NCI-H128 (cell line): ENCODE measurements around the gene HOXC4.
"Not testable (repeated sequence)": the region's sequence is repeated elsewhere in the genome, so short reads cannot be mapped to it uniquely, and the experiment has no call there.

Experiments used
- DNase-seq: peaks from one replicate; lab custom pipeline; 2025; ENCODE audit not compliant: unreplicated experiment; lab: John Stamatoyannopoulos, UW

The HOXC4 gene

DNA sequence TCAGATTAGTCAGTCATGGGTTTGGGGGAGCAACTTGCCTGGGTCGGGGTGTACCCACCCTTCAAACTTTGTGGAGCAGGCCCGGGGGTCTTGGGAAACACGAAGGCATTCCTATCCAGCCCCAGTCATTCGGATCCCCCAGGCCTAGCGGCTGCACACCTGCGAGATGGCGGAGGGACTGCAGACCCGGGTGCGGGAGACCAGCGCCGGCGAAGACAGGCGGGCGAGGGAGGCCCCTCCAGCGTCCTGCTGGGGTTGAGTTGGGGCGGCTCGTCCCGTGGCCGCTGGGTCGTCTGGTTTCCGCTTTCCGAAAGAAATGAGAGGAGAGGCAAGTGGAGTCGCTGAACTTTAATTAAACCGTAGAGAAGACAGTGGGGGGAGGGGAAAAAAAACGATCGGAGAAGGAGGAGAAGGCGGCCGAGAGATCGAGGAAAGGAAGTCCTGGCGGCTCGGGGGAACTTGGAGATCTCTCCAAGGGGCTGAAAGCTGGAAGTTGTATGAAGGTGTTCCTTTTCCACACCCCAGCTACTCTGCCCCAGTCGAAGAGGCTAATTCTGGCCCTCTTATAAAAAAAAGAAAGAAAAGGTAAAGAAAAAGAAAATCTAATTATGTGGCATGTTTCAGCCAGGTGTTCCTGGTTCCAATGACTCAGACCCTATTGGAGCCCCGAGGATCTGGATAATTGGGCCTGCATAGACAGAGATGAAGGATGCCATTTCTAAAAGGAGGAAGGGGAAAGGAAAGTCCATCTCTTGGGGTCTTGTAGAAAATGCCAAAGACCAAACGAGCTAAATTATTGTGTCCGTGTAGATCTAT, 28.2 kb downstream of the HOXC4 start:
- DNase-seq, result not testable (repeated sequence)

DNA sequence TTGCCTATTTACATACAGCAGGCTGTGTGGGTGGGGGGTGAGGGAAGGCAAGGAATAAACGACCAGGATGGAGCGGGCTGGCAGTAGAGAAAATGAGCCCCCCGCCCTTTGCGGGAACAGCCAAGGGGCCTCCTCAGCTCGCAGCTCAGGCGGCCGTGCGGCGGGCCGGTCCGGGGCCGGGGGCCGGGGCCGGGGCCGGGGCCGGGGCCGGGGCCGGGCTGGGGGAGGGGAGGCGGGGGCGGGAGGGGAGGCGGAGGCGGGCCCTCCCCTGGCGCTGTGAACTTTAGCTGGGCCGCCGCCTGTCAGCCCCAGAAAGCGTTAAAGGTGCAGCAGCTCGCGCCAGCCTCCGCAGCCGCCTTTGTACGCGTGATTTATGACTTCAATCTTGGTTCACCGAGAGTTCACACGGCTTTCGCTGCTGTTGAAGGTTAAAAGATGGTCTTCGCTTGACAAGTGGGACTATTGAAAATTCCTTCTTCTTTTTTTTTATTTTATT, 28.8 kb downstream of the HOXC4 start:
- no peak for DNase-seq

DNA sequence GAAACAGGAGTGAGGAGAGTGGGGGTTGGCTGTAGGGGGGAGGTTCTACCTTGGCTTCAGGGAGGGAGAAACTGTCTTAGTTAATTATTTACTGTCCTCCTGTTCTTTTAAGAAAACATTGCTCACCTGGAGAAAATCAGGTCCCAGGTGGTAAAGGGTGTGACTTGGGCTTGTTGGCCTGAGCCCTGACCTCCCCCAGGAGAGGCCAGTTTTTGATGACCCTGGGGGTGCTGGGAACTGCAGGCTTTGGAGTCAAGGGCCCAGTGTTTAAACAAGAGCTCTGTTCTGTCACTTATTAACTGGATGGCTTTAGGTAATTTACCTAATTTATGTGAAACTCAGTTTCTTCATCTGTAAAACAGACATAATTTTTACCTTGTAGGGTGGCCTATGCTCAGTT, 34.4 kb downstream of the HOXC4 start:
- DNase-seq, result not testable (repeated sequence)

DNA sequence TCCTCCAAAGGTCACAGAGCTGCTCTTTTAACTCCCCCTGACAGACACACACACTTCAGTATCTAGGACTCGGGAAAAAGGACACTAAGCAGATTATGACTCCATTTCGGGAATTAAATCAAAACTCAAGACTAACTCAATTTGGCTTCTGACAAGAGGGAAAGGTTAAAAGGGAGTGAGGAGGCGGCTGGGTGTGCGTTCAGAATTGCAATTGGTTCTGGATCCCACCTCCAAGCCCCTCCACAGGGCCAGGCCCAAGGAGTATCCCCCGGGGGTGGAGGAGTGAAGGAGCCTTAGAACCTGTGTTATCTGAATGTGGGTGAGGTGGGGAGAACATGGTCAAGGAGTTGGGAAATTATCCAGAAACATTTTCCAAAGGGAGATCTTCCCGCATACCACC, 35.8 kb downstream of the HOXC4 start:
- not testable (repeated sequence) for DNase-seq

DNA sequence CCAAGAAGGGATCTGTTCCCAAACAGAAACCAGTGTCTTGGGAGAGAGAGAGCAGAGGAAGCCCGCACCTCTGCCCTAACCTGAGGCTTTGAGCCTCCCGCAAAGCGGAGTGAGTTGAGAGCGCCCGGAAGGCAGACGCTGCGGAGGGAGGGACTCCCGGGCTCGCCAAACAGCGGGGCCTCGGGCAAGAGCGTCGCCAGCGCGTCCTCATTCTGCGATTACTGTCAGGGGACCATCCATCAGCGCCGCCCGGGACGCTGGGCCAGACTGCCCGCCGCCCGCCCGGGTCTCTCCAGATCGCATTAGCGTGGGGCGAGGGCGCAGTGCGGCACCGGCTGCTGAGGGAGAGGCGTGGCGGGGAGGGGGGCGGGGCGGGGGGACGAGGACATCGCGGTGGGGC, 36.7 kb downstream of the HOXC4 start:
- not testable (repeated sequence) for DNase-seq

DNA sequence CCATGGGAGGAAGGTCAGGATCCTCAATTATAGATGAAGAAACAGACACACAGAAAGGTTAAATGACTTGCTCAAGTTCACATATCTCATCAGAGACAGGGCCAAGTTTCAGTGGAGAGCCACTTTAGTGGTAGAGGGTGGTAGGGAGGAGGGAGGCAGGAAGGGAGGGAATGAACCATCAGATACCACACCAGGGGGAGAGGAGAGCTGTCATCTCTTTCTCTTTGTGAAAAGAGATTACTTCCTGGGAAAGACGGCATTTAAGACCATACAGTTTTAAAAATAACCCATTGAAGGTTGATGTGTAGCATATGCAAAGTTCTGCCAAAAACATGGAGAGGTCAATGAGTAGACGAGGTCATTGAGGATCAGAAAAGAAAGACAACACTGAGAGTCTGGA, 39.3 kb downstream of the HOXC4 start:
- DNase-seq, result not testable (repeated sequence)

DNA sequence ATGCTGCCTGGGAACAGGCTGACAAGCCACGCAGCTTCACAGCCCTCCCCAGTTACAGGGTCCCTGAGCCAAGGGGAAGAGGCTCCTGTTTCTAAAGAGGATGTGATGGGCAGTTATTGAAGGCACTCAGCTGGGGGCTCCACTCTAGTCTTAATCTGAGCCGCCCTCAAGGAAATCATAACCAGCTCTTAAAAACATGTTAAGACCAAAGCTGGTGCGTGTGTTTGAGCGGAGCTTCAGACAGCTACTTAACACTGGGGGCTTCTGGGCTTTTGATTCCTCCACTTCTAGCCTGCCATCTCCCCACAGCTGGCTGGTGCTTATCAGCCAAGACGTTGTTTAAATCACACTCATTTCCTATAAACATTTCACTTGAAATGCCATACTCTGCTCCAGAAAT, 42.3 kb downstream of the HOXC4 start:
- DNase-seq, result not testable (repeated sequence)

DNA sequence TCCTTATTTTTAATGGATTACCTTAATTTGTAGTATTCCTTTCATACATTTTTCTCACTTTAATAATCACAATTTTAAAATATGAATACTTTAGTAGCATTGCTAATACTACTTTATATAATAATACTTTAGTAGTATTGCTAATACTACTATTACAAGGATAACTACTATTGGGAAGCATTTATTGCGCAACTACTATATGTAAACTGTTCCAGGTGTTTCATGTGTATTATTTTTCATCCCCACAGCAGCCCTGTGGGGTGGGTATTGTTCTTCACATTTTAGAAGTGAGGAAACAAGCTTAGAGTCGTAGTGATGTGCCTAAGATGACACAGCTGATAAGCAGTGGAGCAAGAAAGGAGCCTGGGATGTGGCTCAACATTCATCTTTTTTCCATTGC, 45.0 kb downstream of the HOXC4 start:
- DNase-seq, result not testable (repeated sequence)

DNA sequence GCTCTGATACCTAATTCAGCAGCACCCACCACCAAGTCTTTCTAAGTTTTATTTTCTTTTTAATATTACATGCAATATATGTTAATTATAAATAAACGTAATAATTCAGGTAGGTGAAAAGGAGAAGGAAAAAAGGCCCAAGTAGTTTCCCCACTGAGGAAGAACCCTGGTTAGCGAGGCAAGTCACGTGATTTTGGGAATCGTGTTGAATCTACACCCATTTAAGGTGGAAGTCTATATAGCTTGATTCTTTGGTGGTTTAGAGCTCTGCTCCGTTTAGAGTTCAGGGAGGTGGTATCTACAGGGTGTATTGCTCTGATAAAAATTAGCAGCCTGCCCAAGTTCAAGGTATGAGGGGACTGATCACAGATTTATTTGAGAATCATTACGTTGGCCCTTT, 47.0 kb downstream of the HOXC4 start:
- not testable (repeated sequence) for DNase-seq

DNA sequence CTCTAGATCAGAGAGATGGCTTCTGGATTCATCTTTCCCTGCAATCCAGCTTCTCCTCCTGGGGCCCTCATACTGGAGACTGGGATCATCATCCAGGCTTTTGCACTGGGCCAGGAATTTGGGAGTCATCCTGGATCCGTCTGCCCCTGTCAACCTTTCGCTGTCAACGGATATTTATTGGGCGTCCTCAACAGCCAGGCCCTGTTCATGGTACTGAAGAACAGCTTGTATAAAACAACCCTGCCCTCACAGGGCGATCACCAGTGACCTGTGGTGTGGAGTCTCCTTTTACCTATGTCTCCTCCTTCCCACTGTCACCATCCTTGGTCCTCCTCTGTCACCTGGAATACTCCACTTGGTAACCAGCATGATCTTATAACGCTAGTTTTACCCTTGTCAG, 48.6 kb downstream of the HOXC4 start:
- not testable (repeated sequence) for DNase-seq

DNA sequence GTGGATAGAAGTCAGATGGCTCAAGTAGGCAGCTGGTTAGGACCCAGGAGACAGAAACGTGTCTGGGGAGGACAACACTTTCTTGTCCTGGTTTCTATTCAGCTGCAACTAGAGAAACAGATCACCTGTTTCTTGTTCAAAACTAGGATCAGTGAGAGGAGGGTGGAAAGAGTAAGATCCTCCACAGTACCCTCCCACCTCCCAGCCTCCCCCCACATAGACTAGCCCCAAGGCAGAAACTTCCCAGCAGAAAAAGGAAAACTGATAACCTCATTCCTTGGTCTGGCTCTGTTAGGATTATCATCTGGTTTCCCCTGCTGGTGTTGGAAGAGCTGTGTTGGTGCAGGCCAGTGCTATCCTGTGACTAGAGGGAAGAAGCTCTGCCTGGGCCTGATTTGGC, 50.2 kb downstream of the HOXC4 start:
- not testable (repeated sequence) for DNase-seq
